ENCODE data around the gene TTC34.

- TF ChIP-seq POLR2AphosphoS5 (IDR thresholded peaks at IDR 0.05; ENCODE audit: low read depth, low read length) (no peak), POLR2A (IDR thresholded peaks at IDR 0.05; ENCODE audit: low read depth, low read length) (no peak), TAF1 (IDR thresholded peaks at IDR 0.05; ENCODE audit: borderline replicate concordance, low read depth, low read length) (no peak)
These were observed 163.9 kb downstream of the TTC34 start for GRCh38 chr1:2637442-2638145.

Measured in GM12892 (cell line).